ENCODE data around the gene PABPC1L.

GRCh38 chr20:44921447-44921846 is 11.6 kb downstream of the PABPC1L start:
- TF ChIP-seq TAF1 (IDR thresholded peaks at IDR 0.05; ENCODE audit: low read depth, low read length) = no peak
- TF ChIP-seq POLR2AphosphoS5 (IDR thresholded peaks at IDR 0.05; ENCODE audit: low read depth, low read length) = no peak
- no peak for TF ChIP-seq POLR2A (IDR thresholded peaks at IDR 0.05; ENCODE audit: low read depth, low read length)
- no peak for TF ChIP-seq PAX5 (IDR thresholded peaks at IDR 0.05; ENCODE audit: insufficient read depth, low read length, severe bottlenecking)
- no peak for TF ChIP-seq SPI1 (IDR thresholded peaks at IDR 0.05; ENCODE audit: low read depth, low read length)
